Stimulated activated naive CD8-positive, alpha-beta T cell treated with anti-CD3 and anti-CD28 coated beads, Interleukin-15, amount 100 ng/mL, for 72 hours (primary cell): Measurements from ENCODE around the gene ATP2B2.

Source experiments
- ATAC-seq: fragments of 150-1000 bp; cut with Tn5 transposase; 2 replicates; pipeline ENCODE4 v1.10.0; 2021; ENCODE audit warnings: mild to moderate bottlenecking, moderate library complexity
- DNase-seq, 2 donors: peaks; one replicate each; pipeline ENCODE4 v3.0.0; 2021 to 2022
- H3K27ac Mint-ChIP-seq, 2 donors: one replicate each; pipeline ENCODE4 v1.8.0; 2022; ENCODE audit warnings: mild to moderate bottlenecking in 2 of 2, mixed read lengths in 2 of 2, moderate library complexity in 2 of 2
- H3K27me3 Mint-ChIP-seq: one replicate; pipeline ENCODE4 v1.8.0; 2022; ENCODE audit warnings: mixed read lengths
- H3K4me1 Mint-ChIP-seq: one replicate; pipeline ENCODE4 v1.8.0; 2022; ENCODE audit warnings: mild to moderate bottlenecking, mixed read lengths
- H3K4me3 Mint-ChIP-seq, 2 donors: one replicate each; pipeline ENCODE4 v1.8.0; 2022; ENCODE audit warnings: mild to moderate bottlenecking in 2 of 2, mixed read lengths in 2 of 2, moderate library complexity in 1 of 2
- H3K9me3 Mint-ChIP-seq, 2 donors: one replicate each; pipeline ENCODE4 v1.8.0; 2022; ENCODE audit warnings: mixed read lengths in 2 of 2

The ATP2B2 gene

DNA sequence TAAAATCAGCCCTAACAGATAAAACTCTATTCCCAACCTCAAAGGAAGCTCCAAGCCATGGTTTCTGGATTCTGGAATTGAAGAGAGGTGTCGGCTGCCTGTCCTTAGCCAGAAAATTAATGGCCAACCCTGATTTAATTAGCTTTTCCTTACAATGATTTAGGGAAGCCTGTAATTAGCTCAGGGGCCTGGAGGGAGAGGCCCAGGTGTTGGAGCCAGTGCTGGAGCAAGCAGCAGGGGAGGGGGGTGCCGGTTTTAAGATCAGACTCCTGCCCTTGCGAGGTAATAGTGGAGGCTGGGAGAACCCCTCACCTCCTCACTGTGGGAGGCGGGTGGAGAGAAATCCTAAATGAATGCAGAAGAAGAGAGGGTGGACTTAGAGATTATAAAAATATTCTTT, 14.7 kb upstream of the ATP2B2 start:
- H3K27me3 Mint-ChIP-seq = peaks cover 37% of the 10 kb centered on the region
- no peak for DNase-seq

DNA sequence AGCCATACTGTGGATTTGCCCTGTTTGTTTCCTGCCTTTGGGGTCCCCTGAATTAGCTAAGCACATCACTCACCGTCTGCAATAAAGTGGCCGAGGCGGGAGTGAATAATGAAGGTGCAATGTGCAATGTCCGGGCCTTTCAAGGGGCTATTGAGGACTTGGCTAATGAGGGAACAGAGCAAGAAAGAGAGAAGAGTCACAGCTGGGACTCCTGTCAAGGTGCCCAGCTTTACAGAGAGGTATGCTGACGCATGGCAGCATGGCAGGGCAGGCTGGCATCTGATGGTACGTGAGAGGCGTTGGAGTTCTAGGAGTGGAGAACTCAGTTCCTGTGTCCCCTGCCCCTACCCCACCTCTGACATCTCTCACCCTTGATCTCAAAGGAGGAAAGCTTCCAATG, 13.8 kb upstream of the ATP2B2 start:
- Mint-ChIP-seq H3K4me3 (no peak overlapping the region), H3K27ac (no peak overlapping the region), H3K9me3 (no peaks in the 10 kb centered on the region), H3K27me3 (peaks cover 28% of the 10 kb centered on the region), H3K4me1 (no peaks in the 10 kb centered on the region)
- DNase-seq (peak in 1 of 2 donors; percentile 2), ATAC-seq (no peak)

More for the DNA sequence above, 14.7 kb upstream of the ATP2B2 start:
- Mint-ChIP-seq H3K9me3 (no peaks in the 10 kb centered on the region), H3K4me3 (no peak overlapping the region), H3K27ac (no peak overlapping the region), H3K4me1 (no peaks in the 10 kb centered on the region)
- ATAC-seq = no peak

- DNase-seq (peak in 1 of 2 donors; percentile 4), ATAC-seq (no peak)
- Mint-ChIP-seq H3K4me3 (no peak overlapping the region), H3K27ac (no peak overlapping the region), H3K4me1 (no peaks in the 10 kb centered on the region), H3K27me3 (peaks cover 24% of the 10 kb centered on the region), H3K9me3 (no peaks in the 10 kb centered on the region)
These were observed 13.2 kb upstream of the ATP2B2 start for GRCh38 chr3:10518506-10519150.

- H3K9me3 Mint-ChIP-seq = no peaks in the 10 kb centered on the region
- H3K4me3 Mint-ChIP-seq = no peak overlapping the region
- peaks cover 14% of the 10 kb centered on the region for H3K27me3 Mint-ChIP-seq
- H3K27ac Mint-ChIP-seq = peak overlapping the region in 1 of 2 donors; percentile 13
- no peaks in the 10 kb centered on the region for H3K4me1 Mint-ChIP-seq
- no peak for ATAC-seq
- DNase-seq = no peak
These were observed 12.2 kb upstream of the ATP2B2 start for GRCh38 chr3:10517627-10518026.

GRCh38 chr3:10516544-10517452, 11.4 kb upstream of the ATP2B2 start:
- Mint-ChIP-seq H3K27ac (no peak overlapping the region), H3K4me3 (no peak overlapping the region), H3K9me3 (no peaks in the 10 kb centered on the region), H3K4me1 (no peaks in the 10 kb centered on the region), H3K27me3 (peaks cover 6% of the 10 kb centered on the region)
- no peak for ATAC-seq
- DNase-seq = no peak

DNA sequence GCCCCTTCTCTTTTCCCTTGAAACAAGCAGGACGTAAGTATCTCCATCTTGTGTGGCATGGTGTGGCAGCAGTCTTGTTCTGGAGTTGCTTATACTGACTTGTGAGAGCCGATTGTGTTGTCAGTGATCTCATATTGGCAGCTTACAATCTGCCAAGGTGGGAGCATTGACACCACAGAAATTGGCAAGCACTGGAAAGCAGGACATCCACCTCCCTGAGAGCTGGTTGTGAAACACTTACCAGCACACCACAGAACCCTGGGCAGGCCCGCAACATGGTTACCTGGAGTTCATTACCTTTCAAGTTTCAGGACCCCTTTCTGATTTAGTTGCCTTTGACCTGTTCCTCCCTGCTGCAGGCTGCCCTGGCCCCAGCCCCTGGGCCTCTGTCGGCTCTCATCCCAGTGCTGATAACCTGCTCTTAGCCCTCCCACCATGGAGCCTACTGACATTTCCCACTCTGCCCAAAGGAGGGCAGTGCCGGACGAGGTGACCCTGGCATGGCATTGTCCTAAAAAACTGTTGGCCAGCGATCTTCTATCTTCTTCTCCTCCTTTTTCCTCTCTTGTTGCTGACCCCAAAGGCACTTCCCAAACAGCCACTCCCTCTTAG, 10.6 kb upstream of the ATP2B2 start:
- H3K4me1 Mint-ChIP-seq = no peaks in the 10 kb centered on the region
- no peak overlapping the region for H3K4me3 Mint-ChIP-seq
- no peak for ATAC-seq
- H3K27ac Mint-ChIP-seq = no peak overlapping the region
- no peaks in the 10 kb centered on the region for H3K27me3 Mint-ChIP-seq
- no peaks in the 10 kb centered on the region for H3K9me3 Mint-ChIP-seq
- no peak for DNase-seq

- H3K4me3 Mint-ChIP-seq = no peak overlapping the region
- no peaks in the 10 kb centered on the region for H3K4me1 Mint-ChIP-seq
- DNase-seq = no peak
- no peak overlapping the region for H3K27ac Mint-ChIP-seq
- ATAC-seq = no peak
- no peaks in the 10 kb centered on the region for H3K27me3 Mint-ChIP-seq
- no peaks in the 10 kb centered on the region for H3K9me3 Mint-ChIP-seq
These were observed 10.0 kb upstream of the ATP2B2 start for GRCh38 chr3:10515396-10515795.

- no peaks in the 10 kb centered on the region for H3K9me3 Mint-ChIP-seq
- no peaks in the 10 kb centered on the region for H3K27me3 Mint-ChIP-seq
- no peak for DNase-seq
- ATAC-seq = no peak
- H3K4me1 Mint-ChIP-seq = no peaks in the 10 kb centered on the region
- H3K27ac Mint-ChIP-seq = no peak overlapping the region
- no peak overlapping the region for H3K4me3 Mint-ChIP-seq
These were observed 9.2 kb upstream of the ATP2B2 start for GRCh38 chr3:10514407-10515069.

DNA sequence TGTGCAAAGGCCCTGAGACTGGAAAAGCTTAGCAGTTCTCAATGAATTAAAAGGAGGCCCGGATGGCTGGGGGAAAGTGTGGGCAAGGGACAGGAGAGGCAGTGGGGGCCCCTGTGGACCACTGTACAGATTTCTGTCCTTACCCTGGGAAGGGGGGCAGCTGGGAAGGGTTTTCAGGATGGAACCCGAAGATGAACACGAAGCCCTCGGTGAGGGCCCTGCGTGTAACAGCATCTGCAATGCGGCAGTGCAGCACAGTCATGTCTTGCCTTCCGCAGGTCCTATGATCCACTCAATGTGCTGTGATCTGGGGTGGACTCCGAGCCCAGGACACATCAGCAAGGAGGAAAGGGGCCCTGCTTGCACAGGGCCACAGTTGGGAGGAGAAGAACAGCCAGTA, 7.9 kb upstream of the ATP2B2 start:
- ATAC-seq = no peak
- Mint-ChIP-seq H3K27ac (no peak overlapping the region), H3K4me3 (no peak overlapping the region), H3K4me1 (no peaks in the 10 kb centered on the region), H3K27me3 (no peaks in the 10 kb centered on the region), H3K9me3 (no peaks in the 10 kb centered on the region)
- no peak for DNase-seq

GRCh38 chr3:10512687-10513086, 7.3 kb upstream of the ATP2B2 start:
- no peak for ATAC-seq
- Mint-ChIP-seq H3K9me3 (no peaks in the 10 kb centered on the region), H3K27me3 (no peaks in the 10 kb centered on the region), H3K4me3 (no peak overlapping the region), H3K4me1 (no peaks in the 10 kb centered on the region), H3K27ac (no peak overlapping the region)
- no peak for DNase-seq

DNA sequence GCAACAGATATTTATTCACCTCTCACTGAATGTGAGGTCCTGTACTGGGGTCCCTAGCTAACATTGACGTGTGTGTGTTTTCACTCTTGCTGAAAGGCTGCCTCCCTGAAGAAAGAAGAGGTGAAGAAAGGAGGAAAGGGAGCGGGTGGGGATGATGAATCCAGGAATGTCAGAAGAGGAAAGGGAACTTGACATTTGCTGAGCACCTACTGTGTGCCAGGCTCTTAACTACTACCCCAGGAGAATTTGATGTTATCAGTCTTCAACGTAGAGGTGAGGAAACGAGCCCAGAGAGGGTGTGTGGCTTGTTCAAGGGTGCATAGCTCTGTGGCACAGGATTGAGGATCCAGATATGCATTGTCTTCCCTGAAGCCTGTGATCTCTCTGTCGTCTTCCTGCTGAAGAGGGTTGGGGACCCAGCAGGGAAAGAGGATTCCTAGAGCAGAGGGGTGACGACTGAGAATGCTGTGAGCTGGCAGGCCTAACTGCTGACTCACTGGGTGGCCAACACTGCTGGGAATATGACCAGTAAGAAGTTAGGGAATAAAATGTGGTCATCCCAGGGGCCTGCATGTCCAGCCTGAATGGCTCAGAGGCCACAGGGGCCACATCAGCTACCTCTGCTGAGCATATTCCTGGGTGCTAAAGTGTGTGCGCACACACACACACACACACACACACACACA, 6.6 kb upstream of the ATP2B2 start:
- no peaks in the 10 kb centered on the region for H3K27me3 Mint-ChIP-seq
- H3K4me3 Mint-ChIP-seq = no peak overlapping the region
- ATAC-seq (no peak), DNase-seq (no peak)
- no peak overlapping the region for H3K27ac Mint-ChIP-seq
- no peaks in the 10 kb centered on the region for H3K4me1 Mint-ChIP-seq
- H3K9me3 Mint-ChIP-seq = no peaks in the 10 kb centered on the region

DNA sequence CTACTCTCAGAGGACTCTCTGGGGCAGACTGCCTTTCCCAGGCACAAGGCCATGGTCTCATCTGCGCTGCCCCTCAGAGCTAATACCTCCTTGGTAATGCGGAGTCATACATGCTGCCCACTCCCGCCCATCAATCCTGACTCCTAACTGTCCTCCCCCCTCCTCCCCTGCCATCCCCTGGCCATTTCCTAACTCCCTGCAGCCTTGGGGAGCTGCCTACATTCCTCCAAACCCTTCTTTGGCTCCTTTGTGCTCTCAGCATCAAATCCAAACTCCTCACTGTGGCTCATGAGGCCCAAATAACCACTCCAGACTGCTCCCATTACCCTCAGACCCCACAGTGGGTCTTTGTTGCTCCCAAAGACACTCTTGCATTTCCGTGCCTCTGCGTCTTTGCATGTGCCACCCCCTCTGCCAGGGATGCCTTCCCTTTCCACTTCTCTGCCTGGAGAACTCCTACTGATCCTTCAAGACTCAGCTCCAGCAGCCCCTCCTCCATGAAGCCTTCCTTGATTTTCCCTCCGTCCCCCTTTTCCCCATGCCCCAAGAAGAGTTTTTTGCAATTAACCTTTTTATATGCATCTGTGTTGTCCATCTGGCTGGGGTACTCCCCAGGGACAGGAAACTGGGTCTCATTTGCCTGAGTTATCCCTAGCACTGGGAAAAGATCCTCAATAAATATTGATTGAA, 5.5 kb upstream of the ATP2B2 start:
- H3K9me3 Mint-ChIP-seq = no peaks in the 10 kb centered on the region
- peaks cover 6% of the 10 kb centered on the region for H3K27me3 Mint-ChIP-seq
- ATAC-seq = no peak
- no peak overlapping the region for H3K27ac Mint-ChIP-seq
- no peak for DNase-seq
- H3K4me3 Mint-ChIP-seq = no peak overlapping the region
- no peaks in the 10 kb centered on the region for H3K4me1 Mint-ChIP-seq

DNA sequence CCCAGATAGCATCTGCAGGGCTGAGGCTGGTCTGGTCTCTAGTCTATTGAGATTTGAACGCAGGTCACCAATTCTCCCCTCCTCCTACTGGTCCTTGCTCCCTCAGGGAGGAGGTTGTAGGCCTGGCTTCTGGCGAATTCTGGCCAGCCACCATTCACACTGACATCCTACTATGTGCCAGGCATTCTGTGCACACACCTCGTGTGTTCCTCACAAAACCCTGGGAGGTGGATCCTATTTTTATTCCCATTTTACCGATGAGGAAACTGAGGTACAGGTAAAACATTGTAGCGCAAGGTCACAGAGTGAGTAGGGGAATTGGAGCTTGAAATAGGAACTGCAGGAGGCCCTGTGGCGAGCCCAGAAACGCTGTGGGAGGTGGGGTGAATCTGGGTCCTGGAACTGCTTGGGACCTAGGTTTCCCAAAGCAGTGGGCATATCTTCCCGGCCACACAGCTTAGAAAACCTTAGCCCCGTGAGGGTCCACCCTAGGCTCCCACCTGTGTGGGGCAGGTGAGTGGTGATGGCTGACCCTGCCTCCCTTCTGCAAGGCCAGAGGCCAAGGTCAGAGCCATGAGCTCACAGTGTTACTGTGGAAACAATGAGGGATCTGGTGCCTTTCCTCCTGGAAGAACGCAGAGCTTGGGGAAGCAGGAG, 4.8 kb upstream of the ATP2B2 start:
- DNase-seq = no peak
- no peak overlapping the region for H3K4me3 Mint-ChIP-seq
- peaks cover 12% of the 10 kb centered on the region for H3K27me3 Mint-ChIP-seq
- no peak for ATAC-seq
- peaks cover 2% of the 10 kb centered on the region for H3K4me1 Mint-ChIP-seq
- no peaks in the 10 kb centered on the region for H3K9me3 Mint-ChIP-seq
- H3K27ac Mint-ChIP-seq = no peak overlapping the region

DNA sequence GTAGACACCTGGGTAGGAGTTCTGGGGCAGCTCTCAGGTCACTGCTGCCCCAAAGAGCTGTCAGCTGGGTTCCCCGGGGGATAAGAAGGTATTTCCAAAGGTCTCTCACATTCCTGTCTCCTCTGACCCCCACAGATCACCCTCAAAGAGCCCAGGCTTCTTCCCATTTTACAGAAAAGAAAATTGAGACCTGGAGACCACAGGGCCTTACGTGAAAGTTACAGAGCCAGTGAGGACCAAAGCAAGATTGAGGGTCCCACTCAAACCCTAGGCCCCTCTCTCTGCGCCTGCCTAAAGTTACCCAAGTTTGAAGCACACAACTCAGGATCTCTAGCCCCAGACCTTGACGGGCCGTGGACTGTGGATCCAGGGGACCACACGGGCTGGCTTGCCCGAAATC, 3.9 kb upstream of the ATP2B2 start:
- Mint-ChIP-seq H3K27ac (peak overlapping the region in 1 of 2 donors; percentile 28), H3K4me3 (no peak overlapping the region), H3K9me3 (no peaks in the 10 kb centered on the region), H3K4me1 (peaks cover 6% of the 10 kb centered on the region), H3K27me3 (peaks cover 21% of the 10 kb centered on the region)
- DNase-seq = no peak
- no peak for ATAC-seq
